Uterus (tissue), 2 donors: ENCODE measurements around the gene WIPF3.

Source experiments
- POLR2A ChIP-seq, 2 donors: fragments of 450-650 bp; IDR thresholded peaks; one replicate each; pipeline ENCODE4 v1.6.1; 2016; ENCODE audit warnings: antibody characterized with exemption in 2 of 2, mild to moderate bottlenecking in 1 of 2, moderate library complexity in 1 of 2
- TF ChIP-seq, protein P1 (sequence below), 4 experiments: fragments of 200-600 bp in 2 of 4; fragments of 450-650 bp in 2 of 4; sonication (generic) in 2 of 4; IDR thresholded peaks; one replicate each; pipeline ENCODE4 v1.5.1; 2016 to 2019; ENCODE audit warnings: antibody characterized with exemption in 4 of 4, mild to moderate bottlenecking in 2 of 4, moderate library complexity in 1 of 4

DNA sequence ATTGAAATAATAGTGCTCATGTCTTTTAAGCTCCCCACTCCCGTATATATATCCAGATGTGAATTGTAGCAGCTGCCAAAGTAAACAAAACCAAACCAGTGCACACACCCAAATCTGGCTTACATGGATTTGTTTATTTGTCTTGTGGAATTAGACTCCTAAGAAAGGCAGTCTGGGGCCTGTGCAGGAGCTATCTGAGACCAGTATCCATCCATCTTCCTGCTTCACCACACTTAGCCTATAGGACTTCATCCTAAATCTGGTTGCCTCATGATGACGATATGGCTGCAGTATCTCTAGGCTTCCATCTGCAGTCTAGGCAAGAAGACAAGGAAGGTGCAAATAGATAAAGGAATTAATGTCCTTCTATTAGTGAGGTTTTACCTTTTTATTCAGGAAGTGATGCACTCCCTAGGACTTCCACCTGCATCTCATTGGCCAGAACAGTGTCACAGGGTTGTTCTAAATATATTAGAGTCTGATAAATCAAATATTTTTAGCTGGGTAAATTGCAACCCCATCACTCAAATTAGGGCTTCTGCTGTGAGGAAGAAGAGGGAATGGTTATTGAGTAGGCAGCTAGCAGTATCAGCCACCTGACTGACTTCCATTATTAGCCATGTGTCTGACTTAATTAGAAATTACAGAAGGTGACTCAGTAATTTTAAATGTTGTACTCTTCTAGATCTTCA is 6.0 kb downstream of the WIPF3 start:
- TF ChIP-seq, protein P1, sequence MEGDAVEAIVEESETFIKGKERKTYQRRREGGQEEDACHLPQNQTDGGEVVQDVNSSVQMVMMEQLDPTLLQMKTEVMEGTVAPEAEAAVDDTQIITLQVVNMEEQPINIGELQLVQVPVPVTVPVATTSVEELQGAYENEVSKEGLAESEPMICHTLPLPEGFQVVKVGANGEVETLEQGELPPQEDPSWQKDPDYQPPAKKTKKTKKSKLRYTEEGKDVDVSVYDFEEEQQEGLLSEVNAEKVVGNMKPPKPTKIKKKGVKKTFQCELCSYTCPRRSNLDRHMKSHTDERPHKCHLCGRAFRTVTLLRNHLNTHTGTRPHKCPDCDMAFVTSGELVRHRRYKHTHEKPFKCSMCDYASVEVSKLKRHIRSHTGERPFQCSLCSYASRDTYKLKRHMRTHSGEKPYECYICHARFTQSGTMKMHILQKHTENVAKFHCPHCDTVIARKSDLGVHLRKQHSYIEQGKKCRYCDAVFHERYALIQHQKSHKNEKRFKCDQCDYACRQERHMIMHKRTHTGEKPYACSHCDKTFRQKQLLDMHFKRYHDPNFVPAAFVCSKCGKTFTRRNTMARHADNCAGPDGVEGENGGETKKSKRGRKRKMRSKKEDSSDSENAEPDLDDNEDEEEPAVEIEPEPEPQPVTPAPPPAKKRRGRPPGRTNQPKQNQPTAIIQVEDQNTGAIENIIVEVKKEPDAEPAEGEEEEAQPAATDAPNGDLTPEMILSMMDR (IDR thresholded peaks at IDR 0.05): no peak
- no peak for TF ChIP-seq POLR2A (IDR thresholded peaks at IDR 0.05)
